Cardiac muscle cell (in vitro differentiated cells and primary cell): ENCODE results near the gene RAD51D. TPM values are rescaled to one million over a fixed set of nuclear protein-coding genes. Genes with fewer than 3 reads are reported as not detected.

Experiments used
- DNase-seq, 2 donors: peaks; one replicate each; pipeline versions ENCODE4 v3.0.0 to v3.0.0-alpha.2; 2010 to 2017; ENCODE audit warnings: low read depth in 1 of 2, low spot score in 1 of 2
- H3K27ac ChIP-seq: fragments of 200-600 bp; sonication (generic); 2 replicates; pipeline ENCODE4 v1.5.1; 2016
- H3K27me3 ChIP-seq: fragments of 200-600 bp; sonication (generic); 2 replicates; pipeline ENCODE4 v1.6.0; 2016; ENCODE audit warnings: control low read depth
- H3K36me3 ChIP-seq: fragments of 200-600 bp; sonication (generic); 2 replicates; pipeline ENCODE4 v1.5.1; 2016; ENCODE audit warnings: control low read depth
- H3K4me1 ChIP-seq: fragments of 200-600 bp; sonication (generic); 2 replicates; pipeline ENCODE4 v1.8.1; 2017; ENCODE audit warnings: low read depth, mild to moderate bottlenecking, mixed run types
- H3K4me3 ChIP-seq: fragments of 200-600 bp; sonication (generic); 2 replicates; pipeline ENCODE4 v1.5.1; 2016; ENCODE audit warnings: mild to moderate bottlenecking
- H3K9me3 ChIP-seq: fragments of 200-600 bp; sonication (generic); 2 replicates; pipeline ENCODE4 v1.5.1; 2017; ENCODE audit warnings: low read depth, mild to moderate bottlenecking, control low read depth
- polyA plus RNA-seq: library from polyadenylated mRNA; unstranded; fragments of >200 nt; fragmentation: Nextera tagmentation; extraction: Ambion mirVana; gene quantifications from 2 replicates; pipeline ENCODE4 v1.2.1, GENCODE V29; 2016
- total RNA-seq: library from RNA; depleted of rRNA; stranded (reverse); fragments of >200 nt; gene quantifications from 2 replicates; pipeline ENCODE4 v1.2.3, GENCODE V29; 2016
- TF ChIP-seq, protein P1 (sequence below): IDR thresholded peaks from 2 replicates; pipeline ENCODE4 v1.5.1; 2012; ENCODE audit warnings: low read depth, mild to moderate bottlenecking, low read length

Gene RAD51D
- 4.9 and 5.8 TPM in 2 replicates for total RNA-seq
- 14.0 and 15.1 TPM in 2 replicates for polyA plus RNA-seq

DNA sequence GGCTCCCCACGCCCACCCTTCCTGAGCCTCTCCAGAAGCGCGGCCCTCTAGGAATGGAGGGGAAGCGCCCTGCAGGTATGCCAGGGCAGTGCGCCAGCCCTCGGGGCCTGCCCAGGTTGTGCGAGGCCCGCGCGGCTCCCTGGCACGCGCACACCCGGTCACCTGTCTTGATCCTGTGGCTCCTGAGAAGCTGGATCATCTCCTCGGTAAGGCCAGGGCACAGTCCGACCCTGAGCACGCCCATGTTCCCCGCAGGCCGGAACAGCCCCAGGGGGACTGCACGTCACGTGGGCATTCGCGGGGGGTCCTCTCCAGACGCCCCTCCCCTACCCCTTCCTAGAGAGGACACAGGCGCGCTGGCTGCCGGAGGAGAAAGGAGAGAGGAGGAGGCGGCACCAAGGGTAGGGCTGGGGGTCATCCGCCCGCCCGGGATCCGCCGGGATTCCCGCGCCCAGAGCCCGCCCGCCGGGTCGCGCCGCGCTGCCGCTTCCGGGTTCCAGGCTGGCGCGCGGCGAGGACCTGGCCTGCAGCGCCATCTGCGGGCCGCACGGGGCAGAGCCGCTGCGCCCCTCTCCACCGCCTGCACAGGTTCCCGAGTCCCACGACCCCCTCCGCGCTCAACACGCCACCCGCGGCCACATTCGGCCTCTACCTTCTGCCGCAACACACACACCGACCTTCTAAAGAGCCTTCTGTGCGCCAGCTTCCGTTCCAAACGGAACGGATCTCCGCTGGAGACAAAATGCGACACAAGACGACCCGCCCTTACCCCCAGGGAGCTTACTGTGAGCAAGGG, at the start of gene RAD51D:
Gene RAD51D, minus strand, starts transcription at position 491 of the 796 bp plus-strand sequence. Its CDS starts 247 bp downstream, at position 244.
- H3K36me3 ChIP-seq: no peaks in the 10 kb centered on the region
- H3K27me3 ChIP-seq: peaks cover 18% of the 10 kb centered on the region
- no peak within 1 kb of the TSS for H3K27ac ChIP-seq
- H3K4me1 ChIP-seq: no peaks in the 10 kb centered on the region
- no peaks in the 10 kb centered on the region for H3K9me3 ChIP-seq
- peak; percentile 79 to 89 for DNase-seq
- TF ChIP-seq, protein P1, sequence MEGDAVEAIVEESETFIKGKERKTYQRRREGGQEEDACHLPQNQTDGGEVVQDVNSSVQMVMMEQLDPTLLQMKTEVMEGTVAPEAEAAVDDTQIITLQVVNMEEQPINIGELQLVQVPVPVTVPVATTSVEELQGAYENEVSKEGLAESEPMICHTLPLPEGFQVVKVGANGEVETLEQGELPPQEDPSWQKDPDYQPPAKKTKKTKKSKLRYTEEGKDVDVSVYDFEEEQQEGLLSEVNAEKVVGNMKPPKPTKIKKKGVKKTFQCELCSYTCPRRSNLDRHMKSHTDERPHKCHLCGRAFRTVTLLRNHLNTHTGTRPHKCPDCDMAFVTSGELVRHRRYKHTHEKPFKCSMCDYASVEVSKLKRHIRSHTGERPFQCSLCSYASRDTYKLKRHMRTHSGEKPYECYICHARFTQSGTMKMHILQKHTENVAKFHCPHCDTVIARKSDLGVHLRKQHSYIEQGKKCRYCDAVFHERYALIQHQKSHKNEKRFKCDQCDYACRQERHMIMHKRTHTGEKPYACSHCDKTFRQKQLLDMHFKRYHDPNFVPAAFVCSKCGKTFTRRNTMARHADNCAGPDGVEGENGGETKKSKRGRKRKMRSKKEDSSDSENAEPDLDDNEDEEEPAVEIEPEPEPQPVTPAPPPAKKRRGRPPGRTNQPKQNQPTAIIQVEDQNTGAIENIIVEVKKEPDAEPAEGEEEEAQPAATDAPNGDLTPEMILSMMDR: peak; percentile 74
- H3K4me3 ChIP-seq: peak within 1 kb of the TSS; percentile 59

DNA sequence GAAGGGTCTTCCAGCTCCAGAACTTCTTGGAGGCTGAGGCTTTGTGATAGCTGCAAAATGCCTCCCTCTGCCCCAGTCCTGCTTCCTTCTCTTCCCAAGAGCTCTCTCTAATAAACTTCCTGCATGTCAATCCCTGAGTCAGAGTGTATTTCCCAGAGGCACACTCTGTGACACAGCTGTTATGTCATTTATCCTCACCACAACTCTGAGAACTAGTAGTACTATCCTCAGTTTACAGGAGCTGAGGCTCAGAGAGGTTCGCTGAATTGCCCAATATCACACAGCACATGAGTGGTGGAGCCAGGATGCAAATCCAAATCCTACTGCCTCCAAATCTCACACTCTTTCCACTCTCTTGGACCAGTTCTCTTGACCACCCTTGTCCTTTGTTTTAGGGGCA, 48.0 kb upstream of the RAD51D start:
- DNase-seq: no peak
- H3K9me3 ChIP-seq: no peaks in the 10 kb centered on the region
- no peak overlapping the region for H3K4me3 ChIP-seq
- H3K27me3 ChIP-seq: no peaks in the 10 kb centered on the region
- H3K4me1 ChIP-seq: no peaks in the 10 kb centered on the region
- TF ChIP-seq, protein P1: no peak
- H3K36me3 ChIP-seq: peaks cover 80% of the 10 kb centered on the region
- no peak overlapping the region for H3K27ac ChIP-seq

DNA sequence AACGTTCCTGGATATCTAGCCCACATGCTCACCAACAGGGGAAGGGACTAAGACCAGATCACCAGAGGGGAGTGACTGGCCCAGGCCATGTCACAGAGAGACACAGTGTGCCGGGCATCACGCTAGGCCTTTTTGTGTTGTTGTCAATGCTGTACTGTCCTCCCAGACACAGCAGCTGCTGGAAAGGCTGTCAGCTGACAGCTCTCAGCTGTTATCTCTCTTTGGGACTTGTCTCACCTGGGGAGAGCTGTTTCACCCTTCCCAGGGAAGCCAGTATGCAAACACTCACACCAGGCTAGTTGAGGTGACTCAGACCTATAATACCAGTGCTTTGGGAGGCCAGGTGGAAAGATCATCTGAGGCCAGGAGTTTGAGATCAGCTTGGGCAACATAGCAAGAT, 47.4 kb upstream of the RAD51D start:
- H3K9me3 ChIP-seq: no peaks in the 10 kb centered on the region
- H3K4me1 ChIP-seq: no peaks in the 10 kb centered on the region
- TF ChIP-seq, protein P1: no peak
- H3K36me3 ChIP-seq: peaks cover 80% of the 10 kb centered on the region
- H3K27me3 ChIP-seq: no peaks in the 10 kb centered on the region
- no peak overlapping the region for H3K27ac ChIP-seq
- no peak for DNase-seq
- H3K4me3 ChIP-seq: no peak overlapping the region

DNA sequence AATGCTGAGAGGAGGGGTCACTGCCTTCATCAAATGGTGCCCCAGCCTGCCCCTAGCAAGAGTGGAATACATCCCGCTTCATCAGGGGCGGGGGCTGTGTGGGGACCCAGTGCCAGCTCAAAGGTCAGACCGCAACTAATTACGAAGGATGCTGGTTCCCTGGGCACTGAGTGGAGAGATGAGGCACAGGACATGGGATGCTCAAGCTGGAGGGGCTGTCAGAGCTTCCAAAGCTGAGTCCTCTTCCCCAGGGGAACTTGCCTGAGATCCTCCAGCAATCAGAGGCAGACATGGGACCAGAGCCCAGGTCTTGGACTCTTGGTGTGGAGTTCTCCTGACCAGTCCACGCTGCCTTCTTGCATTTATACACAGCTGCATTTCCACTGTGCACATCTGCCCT, 46.9 kb upstream of the RAD51D start:
- DNase-seq: no peak
- Histone ChIP-seq H3K9me3 (no peaks in the 10 kb centered on the region), H3K27ac (no peak overlapping the region), H3K4me3 (no peak overlapping the region), H3K36me3 (peaks cover 78% of the 10 kb centered on the region), H3K4me1 (no peaks in the 10 kb centered on the region), H3K27me3 (no peaks in the 10 kb centered on the region)
- TF ChIP-seq, protein P1: no peak

DNA sequence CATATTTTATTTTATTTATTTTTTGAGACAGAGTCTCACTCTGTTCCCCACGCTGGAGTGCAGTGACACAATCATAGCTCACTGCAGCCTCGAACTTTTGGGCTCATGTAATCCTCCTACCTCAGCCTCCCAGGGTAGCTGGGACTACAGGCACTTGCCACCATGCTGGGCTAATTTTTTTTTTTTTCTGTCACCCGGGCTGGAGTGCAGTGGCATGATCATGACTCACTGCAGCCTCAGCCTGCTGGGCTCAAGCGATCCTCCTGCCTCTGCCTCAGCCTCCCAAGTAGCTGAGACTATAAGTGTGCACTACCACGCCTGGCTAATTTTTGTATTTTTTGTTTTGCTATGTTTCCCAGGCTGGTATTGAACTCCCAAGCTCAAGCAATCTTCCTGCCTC, 45.1 kb upstream of the RAD51D start:
- Histone ChIP-seq H3K4me3 (no peak overlapping the region), H3K36me3 (peaks cover 81% of the 10 kb centered on the region), H3K27ac (no peak overlapping the region), H3K4me1 (no peaks in the 10 kb centered on the region), H3K27me3 (no peaks in the 10 kb centered on the region), H3K9me3 (no peaks in the 10 kb centered on the region)
- no peak for DNase-seq
- TF ChIP-seq, protein P1: no peak
